H1 (cell line): ENCODE measurements around the gene TSPAN4. TPM values are rescaled to one million over a fixed set of nuclear protein-coding genes. Genes with fewer than 3 reads are reported as not detected.

Experiments used
- CTCF ChIA-PET: fragments of 300-600 bp; sonication (Branson Sonifier 250); formaldehyde crosslinking; loops from one replicate; lab custom pipeline; 2021; ENCODE audit not compliant: partially characterized antibody; lab: Charles Lee
- POLR2A ChIA-PET: fragments of 300-600 bp; sonication (Branson Sonifier 250); formaldehyde crosslinking; loops from one replicate; lab custom pipeline; 2021; ENCODE audit warnings: inconsistent platforms; ENCODE audit not compliant: partially characterized antibody; lab: Charles Lee
- DNase-seq, 2 experiments: peaks; one replicate each; pipeline versions ENCODE4 v3.0.0 to v3.0.0-alpha.2; 2010 to 2022; ENCODE audit warnings: low spot score in 2 of 2, low read depth in 1 of 2, mixed read lengths in 1 of 2
- FAIRE-seq: peaks from 2 replicates; lab custom pipeline; 2011; peaks lifted over from hg19 to GRCh38; lab: Jason Lieb, UNC
- H2AFZ ChIP-seq: 2 replicates; pipeline ENCODE4 v1.8.1; 2012; ENCODE audit warnings: low read length, inconsistent platforms
- H2AK5ac ChIP-seq: 2 replicates; pipeline ENCODE4 v1.6.1; 2013; ENCODE audit warnings: low read depth, low read length
- H2BK120ac ChIP-seq: replicated peaks from 2 replicates; pipeline ENCODE3; 2013; ENCODE audit warnings: low read depth, low read length, inconsistent platforms
- H2BK12ac ChIP-seq: 2 replicates; pipeline ENCODE4 v1.6.1; 2013; ENCODE audit warnings: low read depth, low read length
- H2BK15ac ChIP-seq: 2 replicates; pipeline ENCODE4 v1.6.1; 2013; ENCODE audit warnings: low read length
- H2BK20ac ChIP-seq: 2 replicates; pipeline ENCODE4 v1.6.1; 2013; ENCODE audit warnings: low read length
- H2BK5ac ChIP-seq: 2 replicates; pipeline ENCODE4 v1.6.1; 2013; ENCODE audit warnings: low read depth, low read length
- H3K14ac ChIP-seq: 2 replicates; pipeline ENCODE4 v1.6.1; 2013; ENCODE audit warnings: inconsistent platforms; ENCODE audit not compliant: insufficient read length
- H3K18ac ChIP-seq: 2 replicates; pipeline ENCODE4 v1.6.1; 2013; ENCODE audit warnings: low read length; ENCODE audit errors: extremely low read depth
- H3K23ac ChIP-seq: 2 replicates; pipeline ENCODE4 v1.6.1; 2013; ENCODE audit warnings: inconsistent platforms; ENCODE audit not compliant: insufficient read length
- H3K23me2 ChIP-seq: 2 replicates; pipeline ENCODE4 v1.6.1; 2013; ENCODE audit warnings: low read depth, low read length
- H3K27ac ChIP-seq: 2 replicates; pipeline ENCODE4 v1.6.1; 2011; ENCODE audit warnings: low read depth, low read length, inconsistent platforms
- H3K27me3 ChIP-seq, 4 experiments: replicated peaks in 1 of 4; 1 replicate in 1 of 4; 2 replicates in 3 of 4; pipeline versions ENCODE4 v1.6.1 to v1.8.1; 2011 to 2013; ENCODE audit warnings: low read length in 3 of 4, mild to moderate bottlenecking in 3 of 4, inconsistent platforms in 2 of 4, mixed read lengths in 2 of 4, moderate library complexity in 1 of 4; ENCODE audit not compliant: control insufficient read depth in 3 of 4, insufficient read depth in 3 of 4; ENCODE audit errors: extremely low read depth in 1 of 4
- H3K36me3 ChIP-seq, 4 experiments: 2 replicates each; pipeline versions ENCODE4 v1.6.1 to v1.8.1; 2011 to 2013; ENCODE audit warnings: mild to moderate bottlenecking in 4 of 4, low read length in 3 of 4, moderate library complexity in 2 of 4, control low read depth in 1 of 4, inconsistent platforms in 1 of 4; ENCODE audit not compliant: insufficient read depth in 4 of 4, control insufficient read depth in 2 of 4
- H3K4ac ChIP-seq: replicated peaks from 2 replicates; pipeline ENCODE3; 2013; ENCODE audit warnings: low read length, low read depth, mixed read lengths, inconsistent platforms; ENCODE audit not compliant: insufficient read length
- H3K4me1 ChIP-seq, 4 experiments: replicated peaks in 1 of 4; 1 replicate in 1 of 4; 2 replicates in 3 of 4; pipeline versions ENCODE4 v1.6.1 to v1.8.1; 2011 to 2013; ENCODE audit warnings: low read length in 3 of 4, inconsistent platforms in 2 of 4, mixed read lengths in 1 of 4; ENCODE audit not compliant: insufficient read depth in 4 of 4, control insufficient read depth in 3 of 4
- H3K4me2 ChIP-seq, 2 experiments: 2 replicates each; pipeline versions ENCODE4 v1.6.1 to v1.8.1; 2011 to 2013; ENCODE audit warnings: low read depth in 2 of 2, low read length in 2 of 2, control low read depth in 1 of 2, inconsistent platforms in 1 of 2, mild to moderate bottlenecking in 1 of 2; ENCODE audit not compliant: insufficient read depth in 1 of 2
- H3K4me3 ChIP-seq, 4 experiments: fragments of 200-600, 300-600 bp in 1 of 4; sonication (generic), shearing (Covaris generic), sonication (Bioruptor Twin) in 1 of 4; 2 replicates each; pipeline versions ENCODE4 v1.5.1 to v1.8.1; 2011 to 2016; ENCODE audit warnings: low read length in 4 of 4, low read depth in 3 of 4, control low read depth in 2 of 4, inconsistent platforms in 2 of 4, mild to moderate bottlenecking in 2 of 4, mixed read lengths in 1 of 4, moderate library complexity in 1 of 4; ENCODE audit not compliant: insufficient read depth in 2 of 4; ENCODE audit errors: extremely low read depth in 1 of 4
- H3K56ac ChIP-seq: replicated peaks from 2 replicates; pipeline ENCODE3; 2013; ENCODE audit warnings: low read depth, mild to moderate bottlenecking, mixed read lengths, low read length, inconsistent platforms; ENCODE audit not compliant: insufficient read length
- H3K79me1 ChIP-seq: 2 replicates; pipeline ENCODE4 v1.6.1; 2013; ENCODE audit warnings: low read depth, low read length, control low read depth
- H3K79me2 ChIP-seq, 2 experiments: 2 replicates each; pipeline versions ENCODE4 v1.6.1 to v1.8.1; 2012 to 2013; ENCODE audit warnings: low read length in 2 of 2, mild to moderate bottlenecking in 2 of 2, inconsistent platforms in 1 of 2; ENCODE audit not compliant: insufficient read depth in 2 of 2, control insufficient read depth in 1 of 2
- H3K9ac ChIP-seq, 4 experiments: replicated peaks in 1 of 4; 1 replicate in 1 of 4; 2 replicates in 3 of 4; pipeline versions ENCODE4 v1.6.1 to v1.8.1; 2011 to 2013; ENCODE audit warnings: low read depth in 3 of 4, low read length in 3 of 4, control low read depth in 2 of 4, mild to moderate bottlenecking in 2 of 4, moderate library complexity in 2 of 4, inconsistent platforms in 1 of 4; ENCODE audit errors: extremely low read depth in 1 of 4
- H3K9me3 ChIP-seq, 2 experiments: 2 replicates each; pipeline versions ENCODE4 v1.6.1 to v1.8.1; 2012 to 2013; ENCODE audit warnings: mild to moderate bottlenecking in 2 of 2, moderate library complexity in 2 of 2, control low read depth in 1 of 2, inconsistent platforms in 1 of 2, low read depth in 1 of 2, low read length in 1 of 2, mixed read lengths in 1 of 2; ENCODE audit not compliant: insufficient read depth in 2 of 2
- H4K20me1 ChIP-seq, 2 experiments: replicated peaks in 1 of 2; 2 replicates each; pipeline versions ENCODE3 to v1.8.1; 2011 to 2013; ENCODE audit warnings: inconsistent platforms in 2 of 2, low read length in 2 of 2, mild to moderate bottlenecking in 1 of 2; ENCODE audit not compliant: insufficient read depth in 2 of 2, control insufficient read depth in 1 of 2
- H4K5ac ChIP-seq: 2 replicates; pipeline ENCODE4 v1.6.1; 2013; ENCODE audit warnings: low read length, low read depth, mixed read lengths, inconsistent platforms; ENCODE audit not compliant: insufficient read length
- H4K8ac ChIP-seq: 2 replicates; pipeline ENCODE4 v1.8.0; 2013; ENCODE audit warnings: mild to moderate bottlenecking, moderate library complexity, low read length, inconsistent platforms; ENCODE audit not compliant: insufficient read depth; ENCODE audit errors: extremely low read depth
- H4K91ac ChIP-seq: replicated peaks from 2 replicates; pipeline ENCODE3; 2013; ENCODE audit warnings: low read length, mixed read lengths, inconsistent platforms; ENCODE audit not compliant: insufficient read length
- CREB1 ChIP-seq: IDR thresholded peaks from 2 replicates; pipeline ENCODE4 v1.6.1; 2012; ENCODE audit warnings: inconsistent platforms
- CTBP2 ChIP-seq: IDR thresholded peaks from 2 replicates; pipeline ENCODE4 v1.7.0; 2011; ENCODE audit warnings: borderline replicate concordance, mild to moderate bottlenecking, moderate library complexity, mixed read lengths, low read length; ENCODE audit not compliant: insufficient read depth, insufficient read length
- EGR1 ChIP-seq: IDR thresholded peaks from 2 replicates; pipeline ENCODE4 v1.6.1; 2011; ENCODE audit warnings: low read depth, low read length, borderline replicate concordance
- GABPA ChIP-seq: IDR thresholded peaks from 2 replicates; pipeline ENCODE4 v1.6.1; 2011; ENCODE audit warnings: mild to moderate bottlenecking, low read length, moderate library complexity, borderline replicate concordance; ENCODE audit not compliant: insufficient read depth
- KDM4A ChIP-seq: IDR thresholded peaks from one replicate; pipeline ENCODE4 v1.7.1; 2012; ENCODE audit warnings: low read depth, mild to moderate bottlenecking, moderate library complexity, low read length, inconsistent platforms; ENCODE audit not compliant: severe bottlenecking
- NANOG ChIP-seq: IDR thresholded peaks from 2 replicates; pipeline ENCODE4 v1.6.1; 2011; ENCODE audit warnings: low read length, low read depth, mild to moderate bottlenecking, inconsistent platforms; ENCODE audit not compliant: insufficient read depth, poor library complexity, severe bottlenecking
- RFX5 ChIP-seq: IDR thresholded peaks from 2 replicates; pipeline ENCODE4 v1.6.1; 2011; ENCODE audit warnings: low read depth, low read length, improper control_type of control experiment, borderline replicate concordance
- TEAD4 ChIP-seq: IDR thresholded peaks from 2 replicates; pipeline ENCODE4 v1.6.1; 2012; ENCODE audit warnings: low read depth, low read length, inconsistent platforms, mixed read lengths
- WGBS, 2 experiments: shearing (Covaris generic) in 1 of 2; methylation state at CpG; one replicate each; pipeline versions ENCODE4 v1.1.6 to v1.1.7; 2013 to 2015; ENCODE audit warnings: low lambda C conversion rate in 2 of 2, mixed read lengths in 2 of 2, inconsistent platforms in 1 of 2, low coverage in 1 of 2, missing lambda C conversion rate in 1 of 2; ENCODE audit not compliant: insufficient replicate concordance in 2 of 2, insufficient coverage in 1 of 2, insufficient read length in 1 of 2; ENCODE audit errors: extremely low coverage in 1 of 2, missing lambda C conversion rate in 1 of 2; 5-methylcytosine and 5-hydroxymethylcytosine counted together
- polyA plus RNA-seq, 7 experiments: library from polyadenylated mRNA; depleted of rRNA in 3 of 7; stranded (reverse) in 5 of 7; unstranded in 2 of 7; fragments of >200 nt in 5 of 7; fragments of 200-250 nt in 2 of 7; gene quantifications; 1 replicate in 5 of 7; 2 replicates in 1 of 7; 4 replicates in 1 of 7; pipeline versions ENCODE4 v1.2.1 to v1.2.3, GENCODE V29; 2011 to 2013; ENCODE audit warnings: missing spikeins in 2 of 7, mixed read lengths in 2 of 7
- total RNA-seq: library from RNA; stranded (reverse); fragmentation: NEBNext Ultra II Directional; extraction: Animal tissue kit (Norgen Biotek cat#: 25700); gene quantifications from 2 replicates; pipeline ENCODE4 v1.2.1, GENCODE V29; 2021
- TF ChIP-seq, protein P1 (sequence below), 3 experiments: IDR thresholded peaks; 1 replicate in 2 of 3; 2 replicates in 1 of 3; pipeline versions ENCODE4 v1.5.1 to v1.6.1; 2011; ENCODE audit warnings: low read length in 3 of 3, mild to moderate bottlenecking in 3 of 3, inconsistent platforms in 2 of 3, low read depth in 1 of 3, moderate library complexity in 1 of 3; ENCODE audit not compliant: insufficient read depth in 1 of 3; ENCODE audit errors: control extremely low read depth in 1 of 3

TSPAN4 gene
- total and polyA plus RNA-seq, 2 of the 8 experiments (the other 6 are each of a cell fraction or from before 2014, with no cell fraction given), result 74.1 to 145 TPM

DNA sequence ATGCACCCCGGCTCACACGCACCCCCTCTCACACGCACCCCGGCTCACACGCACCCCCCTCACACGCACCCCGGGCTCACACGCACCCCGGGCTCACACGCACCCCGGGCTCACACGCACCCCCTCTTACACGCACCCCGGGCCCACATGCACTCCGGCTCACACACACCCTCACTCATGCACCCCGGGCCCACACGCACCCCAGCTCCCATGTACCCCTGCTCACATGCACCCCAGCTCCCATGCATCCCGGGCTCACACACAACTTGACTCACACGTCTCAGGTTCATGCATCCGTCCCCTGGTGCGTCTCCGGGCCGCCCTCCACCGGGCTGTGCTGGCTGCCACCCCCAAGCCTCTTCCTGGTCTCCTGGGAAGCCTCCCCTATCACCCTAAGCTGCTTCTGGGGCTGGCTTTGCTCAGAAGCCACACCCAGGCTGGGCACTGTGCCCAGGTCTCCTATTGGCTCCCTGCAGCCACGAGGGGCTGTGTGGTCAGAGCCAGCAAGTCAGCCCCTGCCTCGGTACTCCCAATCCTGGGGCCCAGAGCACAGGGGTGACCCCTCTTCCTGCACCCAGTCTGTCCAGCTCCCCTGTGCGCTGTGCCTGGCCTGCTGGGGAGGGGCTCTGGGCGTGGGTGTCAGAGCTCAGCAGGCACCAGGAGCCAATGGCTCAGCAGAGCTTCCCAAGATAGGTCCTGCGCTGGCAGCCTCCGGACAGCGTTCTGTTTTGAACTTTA, 16.9 kb downstream of the TSPAN4 start:
- Histone ChIP-seq H2BK120ac (no peak overlapping the region), H3K9ac (no peak overlapping the region), H3K4me1 (peaks cover 0 to 36% (median 30%) of the 10 kb centered on the region in 4 experiments; a peak in 6 of 7 replicates), H3K23me2 (no peaks in the 10 kb centered on the region), H3K9me3 (no peaks in the 10 kb centered on the region), H2BK12ac (no peak overlapping the region), H3K4me2 (no peak overlapping the region), H3K79me1 (peaks cover 3% of the 10 kb centered on the region), H3K4ac (no peak overlapping the region), H2BK5ac (no peak overlapping the region), H2BK20ac (no peak overlapping the region), H2BK15ac (no peak overlapping the region), H4K91ac (no peak overlapping the region), H4K5ac (no peak overlapping the region), H2AK5ac (no peak overlapping the region), H4K8ac (no peak overlapping the region; the same call in 1 of the 2 replicates), H3K79me2 (no peaks in the 10 kb centered on the region), H4K20me1 (peaks cover 12 to 55% of the 10 kb centered on the region in 2 experiments), H3K27ac (no peak overlapping the region), H3K4me3 (no peak overlapping the region), H3K56ac (no peak overlapping the region), H3K18ac (no peak overlapping the region), H3K36me3 (no peaks in the 10 kb centered on the region; a peak in 1 of 8 replicates), H3K27me3 (peaks cover 0 to 2% (median 0%) of the 10 kb centered on the region in 4 experiments; a peak in 2 of 7 replicates), H3K14ac (no peak overlapping the region), H2AFZ (no peak overlapping the region), H3K23ac (no peak overlapping the region)
- DNase-seq, result no peak
- ChIA-PET POLR2A (interaction anchor here (0.6 to 13.8 kb wide), 19 partner anchors 8 to 353 kb away, joined by 3 to 234 read pairs (median 4); partner anchors contain the start of genes CD151, POLR2L and TSPAN4), CTCF (interaction anchor here (0.9 to 10.5 kb wide), 5 partner anchors 14 to 116 kb away, joined by 3 to 74 read pairs (median 3); partner anchors contain the start of gene TSPAN4)
- no peak for FAIRE-seq
- WGBS, 2 experiments, result 86% methylated on average over 16 of the region's 31 CpGs; no CpG with 5 or more reads in 1 of the 2 experiments
- TF ChIP-seq TEAD4, result no peak
- no peak for TF ChIP-seq GABPA
- TF ChIP-seq EGR1, result no peak
- no peak for TF ChIP-seq NANOG
- no peak for TF ChIP-seq CTBP2
- no peak for TF ChIP-seq KDM4A
- no peak for TF ChIP-seq CREB1
- no peak for TF ChIP-seq RFX5
- TF ChIP-seq, protein P1, sequence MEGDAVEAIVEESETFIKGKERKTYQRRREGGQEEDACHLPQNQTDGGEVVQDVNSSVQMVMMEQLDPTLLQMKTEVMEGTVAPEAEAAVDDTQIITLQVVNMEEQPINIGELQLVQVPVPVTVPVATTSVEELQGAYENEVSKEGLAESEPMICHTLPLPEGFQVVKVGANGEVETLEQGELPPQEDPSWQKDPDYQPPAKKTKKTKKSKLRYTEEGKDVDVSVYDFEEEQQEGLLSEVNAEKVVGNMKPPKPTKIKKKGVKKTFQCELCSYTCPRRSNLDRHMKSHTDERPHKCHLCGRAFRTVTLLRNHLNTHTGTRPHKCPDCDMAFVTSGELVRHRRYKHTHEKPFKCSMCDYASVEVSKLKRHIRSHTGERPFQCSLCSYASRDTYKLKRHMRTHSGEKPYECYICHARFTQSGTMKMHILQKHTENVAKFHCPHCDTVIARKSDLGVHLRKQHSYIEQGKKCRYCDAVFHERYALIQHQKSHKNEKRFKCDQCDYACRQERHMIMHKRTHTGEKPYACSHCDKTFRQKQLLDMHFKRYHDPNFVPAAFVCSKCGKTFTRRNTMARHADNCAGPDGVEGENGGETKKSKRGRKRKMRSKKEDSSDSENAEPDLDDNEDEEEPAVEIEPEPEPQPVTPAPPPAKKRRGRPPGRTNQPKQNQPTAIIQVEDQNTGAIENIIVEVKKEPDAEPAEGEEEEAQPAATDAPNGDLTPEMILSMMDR (IDR thresholded peaks at IDR 0.05; ENCODE audit: control extremely low read depth in 1 of 3, insufficient read depth in 1 of 3, low read depth in 1 of 3, low read length in 3 of 3), result no peak
